NT2/D1 (cell line): ENCODE data around the gene RAB11A.

Experiments used
- SUZ12 ChIP-seq: IDR thresholded peaks from 2 replicates; pipeline ENCODE4 v1.6.1; 2011; ENCODE audit not compliant: insufficient read length, insufficient read depth; ENCODE audit errors: extremely low read depth
- YY1 ChIP-seq: IDR thresholded peaks from 2 replicates; pipeline ENCODE4 v1.6.1; 2011; ENCODE audit not compliant: insufficient read length, insufficient read depth

- TF ChIP-seq YY1: no peak
- no peak for TF ChIP-seq SUZ12
Observed at GRCh38 chr15:65901336-65901735, 32.0 kb downstream of the RAB11A start.
